Keratinocyte (primary cell): ENCODE measurements around the gene WDR89. TPM values are rescaled to one million over a fixed set of nuclear protein-coding genes. Genes with fewer than 3 reads are reported as not detected.

ENCODE experiments used
- DNase-seq: peaks from one replicate; pipeline ENCODE4 v3.0.0-alpha.2; 2011; ENCODE audit warnings: low read depth, missing footprints, low spot score
- FAIRE-seq: peaks from 2 replicates; lab custom pipeline; 2011; peaks lifted over from hg19 to GRCh38; lab: Jason Lieb, UNC
- H2AFZ ChIP-seq: 2 replicates; pipeline ENCODE4 v1.6.0; 2012; ENCODE audit warnings: low read length, control low read depth, inconsistent platforms; ENCODE audit not compliant: control insufficient read depth
- H3K27ac ChIP-seq: 2 replicates; pipeline ENCODE4 v1.5.1; 2011; ENCODE audit warnings: low read length; ENCODE audit not compliant: control insufficient read depth, insufficient read depth
- H3K27me3 ChIP-seq: 3 replicates; pipeline ENCODE4 v1.6.0; 2011; ENCODE audit warnings: low read length; ENCODE audit not compliant: control insufficient read depth, insufficient read depth; ENCODE audit errors: extremely low read depth
- H3K36me3 ChIP-seq, 2 experiments: 2 replicates in 1 of 2; 3 replicates in 1 of 2; pipeline ENCODE4 v1.5.1; 2011; ENCODE audit warnings: low read length in 2 of 2, mild to moderate bottlenecking in 1 of 2; ENCODE audit not compliant: control insufficient read depth in 2 of 2, insufficient read depth in 2 of 2; ENCODE audit errors: extremely low read depth in 1 of 2
- H3K4me1 ChIP-seq: 3 replicates; pipeline ENCODE4 v1.5.1; 2011; ENCODE audit warnings: low read length; ENCODE audit not compliant: control insufficient read depth, insufficient read depth; ENCODE audit errors: extremely low read depth
- H3K4me2 ChIP-seq: 3 replicates; pipeline ENCODE4 v1.6.0; 2011; ENCODE audit warnings: low read depth, low read length; ENCODE audit not compliant: control insufficient read depth, insufficient read depth; ENCODE audit errors: extremely low read depth
- H3K4me3 ChIP-seq, 3 experiments: fragments of 200-600 bp in 1 of 3; sonication (generic) in 1 of 3; 2 replicates in 2 of 3; 3 replicates in 1 of 3; pipeline ENCODE4 v1.5.1; 2011 to 2016; ENCODE audit warnings: low read length in 3 of 3, mild to moderate bottlenecking in 3 of 3, control low read depth in 2 of 3, inconsistent platforms in 1 of 3, low read depth in 1 of 3, mixed read lengths in 1 of 3, mixed run types in 1 of 3, moderate library complexity in 1 of 3; ENCODE audit not compliant: control insufficient read depth in 2 of 3, insufficient read depth in 2 of 3; ENCODE audit errors: extremely low read depth in 1 of 3
- H3K79me2 ChIP-seq: 2 replicates; pipeline ENCODE4 v1.6.0; 2012; ENCODE audit warnings: low read length; ENCODE audit not compliant: control insufficient read depth, insufficient read depth
- H3K9ac ChIP-seq: 3 replicates; pipeline ENCODE4 v1.6.0; 2011; ENCODE audit warnings: low read length; ENCODE audit not compliant: control insufficient read depth, insufficient read depth; ENCODE audit errors: extremely low read depth
- H3K9me1 ChIP-seq: 3 replicates; pipeline ENCODE4 v1.6.0; 2011; ENCODE audit warnings: low read length; ENCODE audit not compliant: control insufficient read depth, insufficient read depth; ENCODE audit errors: extremely low read depth
- H3K9me3 ChIP-seq: 2 replicates; pipeline ENCODE4 v1.5.1; 2012; ENCODE audit warnings: low read depth, low read length; ENCODE audit not compliant: control insufficient read depth
- H4K20me1 ChIP-seq: 3 replicates; pipeline ENCODE4 v1.6.0; 2011; ENCODE audit warnings: low read length; ENCODE audit not compliant: control insufficient read depth, insufficient read depth; ENCODE audit errors: extremely low read depth
- EZH2 ChIP-seq: IDR thresholded peaks from one replicate; pipeline ENCODE4 v1.6.1; 2012; ENCODE audit warnings: inconsistent platforms, mild to moderate bottlenecking, low read length, moderate library complexity
- dilution Hi-C: fragments of 300-500 bp; cut with MboI; formaldehyde crosslinking; loops from one replicate; pipeline ENCODE4 v1.7.0; 2020; ENCODE audit warnings: low sequenced_read_pairs; ENCODE audit not compliant: extremely low pct_ligation_motif_present
- polyA plus RNA-seq, 5 experiments: library from polyadenylated mRNA; depleted of rRNA in 3 of 5; stranded (reverse) in 3 of 5; stranded (forward) in 1 of 5; unstranded in 1 of 5; fragments of >200 nt; gene quantifications; 1 replicate in 1 of 5; 2 replicates in 3 of 5; 3 replicates in 1 of 5; pipeline versions ENCODE4 v1.2.1 to v1.2.3, GENCODE V29; 2011 to 2012; ENCODE audit warnings: missing spikeins in 2 of 5, low read depth in 1 of 5, low replicate concordance in 1 of 5
- TF ChIP-seq, protein P1 (sequence below), 3 experiments: IDR thresholded peaks in 1 of 3; conservative IDR thresholded peaks in 1 of 3; optimal IDR thresholded peaks in 1 of 3; 2 replicates in 2 of 3; 3 replicates in 1 of 3; pipeline versions ENCODE3 to v1.5.1; 2011; ENCODE audit warnings: low read length in 3 of 3, mild to moderate bottlenecking in 3 of 3, moderate library complexity in 2 of 3, control low read depth in 1 of 3, inconsistent platforms in 1 of 3; ENCODE audit not compliant: insufficient read depth in 2 of 3; ENCODE audit errors: extremely low read depth in 1 of 3

The WDR89 gene
- polyA plus RNA-seq, 1 donor (not counting 4 experiments of a cell fraction or from before 2014, with no cell fraction given): 14.3 TPM

- no peak overlapping the region for H3K4me2 ChIP-seq
- FAIRE-seq: no peak
Observed at GRCh38 chr14:63573581-63573980, 68.1 kb downstream of the WDR89 start.

DNA sequence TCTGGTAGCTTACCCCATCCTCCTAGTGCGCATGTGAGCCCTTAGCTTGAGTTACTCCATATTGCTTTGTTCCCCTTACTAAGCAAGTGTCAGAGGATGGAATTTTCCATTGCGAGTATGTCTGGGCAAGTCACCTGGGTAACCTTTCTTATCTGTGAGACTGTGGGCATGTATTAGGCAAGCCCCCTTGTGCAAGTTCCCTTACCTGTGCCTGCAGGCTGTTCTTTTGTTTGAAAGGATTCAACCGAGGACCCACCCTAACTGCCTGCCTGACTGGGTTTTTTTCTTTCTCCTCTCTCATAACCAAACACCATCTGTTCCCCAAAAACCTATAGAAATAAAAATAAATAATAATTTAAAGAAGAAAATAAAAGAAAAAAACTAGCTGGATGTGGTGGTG lies 76.2 kb downstream of the WDR89 start:
- dilution Hi-C loops: no loop called here
- Histone ChIP-seq H3K9me3 (no peaks in the 10 kb centered on the region), H3K36me3 (no peaks in the 10 kb centered on the region), H3K4me3 (no peak overlapping the region), H3K27ac (no peak overlapping the region), H3K4me1 (peaks cover 11% of the 10 kb centered on the region), H3K4me2 (no peak overlapping the region), H4K20me1 (no peaks in the 10 kb centered on the region), H3K9ac (no peak overlapping the region), H3K79me2 (no peaks in the 10 kb centered on the region), H3K9me1 (no peaks in the 10 kb centered on the region), H2AFZ (no peak overlapping the region), H3K27me3 (no peaks in the 10 kb centered on the region)
- DNase-seq: no peak
- no peak for TF ChIP-seq EZH2
- TF ChIP-seq, protein P1, sequence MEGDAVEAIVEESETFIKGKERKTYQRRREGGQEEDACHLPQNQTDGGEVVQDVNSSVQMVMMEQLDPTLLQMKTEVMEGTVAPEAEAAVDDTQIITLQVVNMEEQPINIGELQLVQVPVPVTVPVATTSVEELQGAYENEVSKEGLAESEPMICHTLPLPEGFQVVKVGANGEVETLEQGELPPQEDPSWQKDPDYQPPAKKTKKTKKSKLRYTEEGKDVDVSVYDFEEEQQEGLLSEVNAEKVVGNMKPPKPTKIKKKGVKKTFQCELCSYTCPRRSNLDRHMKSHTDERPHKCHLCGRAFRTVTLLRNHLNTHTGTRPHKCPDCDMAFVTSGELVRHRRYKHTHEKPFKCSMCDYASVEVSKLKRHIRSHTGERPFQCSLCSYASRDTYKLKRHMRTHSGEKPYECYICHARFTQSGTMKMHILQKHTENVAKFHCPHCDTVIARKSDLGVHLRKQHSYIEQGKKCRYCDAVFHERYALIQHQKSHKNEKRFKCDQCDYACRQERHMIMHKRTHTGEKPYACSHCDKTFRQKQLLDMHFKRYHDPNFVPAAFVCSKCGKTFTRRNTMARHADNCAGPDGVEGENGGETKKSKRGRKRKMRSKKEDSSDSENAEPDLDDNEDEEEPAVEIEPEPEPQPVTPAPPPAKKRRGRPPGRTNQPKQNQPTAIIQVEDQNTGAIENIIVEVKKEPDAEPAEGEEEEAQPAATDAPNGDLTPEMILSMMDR (optimal IDR thresholded peaks at IDR 0.05 in 1 of 3, IDR thresholded peaks at IDR 0.05 in 1 of 3, conservative IDR thresholded peaks at IDR 0.05 in 1 of 3; ENCODE audit: extremely low read depth in 1 of 3, insufficient read depth in 2 of 3, low read length in 3 of 3): no peak
- FAIRE-seq: no peak

More at GRCh38 chr14:63573581-63573980, 68.1 kb downstream of the WDR89 start:
- Histone ChIP-seq H4K20me1 (no peaks in the 10 kb centered on the region), H3K9ac (no peak overlapping the region), H3K4me3 (no peak overlapping the region), H2AFZ (no peak overlapping the region), H3K9me1 (no peaks in the 10 kb centered on the region), H3K79me2 (no peaks in the 10 kb centered on the region), H3K4me1 (peaks cover 4% of the 10 kb centered on the region), H3K9me3 (no peaks in the 10 kb centered on the region), H3K27me3 (no peaks in the 10 kb centered on the region), H3K36me3 (no peaks in the 10 kb centered on the region), H3K27ac (no peak overlapping the region)
- dilution Hi-C loops: no loop called here
- DNase-seq: no peak
- TF ChIP-seq, protein P1 (optimal IDR thresholded peaks at IDR 0.05 in 1 of 3, IDR thresholded peaks at IDR 0.05 in 1 of 3, conservative IDR thresholded peaks at IDR 0.05 in 1 of 3; ENCODE audit: extremely low read depth in 1 of 3, insufficient read depth in 2 of 3, low read length in 3 of 3): no peak
- TF ChIP-seq EZH2: no peak
